GM12878 (cell line): ENCODE data around the gene UNC13D. TPM values are rescaled to one million over a fixed set of nuclear protein-coding genes. Genes with fewer than 3 reads are reported as not detected.

Source experiments
- ESRRA ChIP-seq: IDR thresholded peaks from 2 replicates; pipeline ENCODE4 v1.6.1; 2012; ENCODE audit warnings: mild to moderate bottlenecking, low read length, improper control_type of control experiment
- HSF1 ChIP-seq: fragments of 150-350 bp; IDR thresholded peaks from 2 replicates; pipeline ENCODE4 v1.6.1; 2014; ENCODE audit warnings: mild to moderate bottlenecking, low read depth, low read length
- SMARCA5 ChIP-seq: fragments of 450-650 bp; IDR thresholded peaks from 2 replicates; pipeline ENCODE4 v1.6.1; 2017; ENCODE audit warnings: mild to moderate bottlenecking
- TAF1 ChIP-seq: IDR thresholded peaks from 2 replicates; pipeline ENCODE4 v1.6.1; 2011; ENCODE audit warnings: mild to moderate bottlenecking, low read depth, low read length, borderline replicate concordance
- TCF3 ChIP-seq: IDR thresholded peaks from 2 replicates; pipeline ENCODE4 v1.6.1; 2012; ENCODE audit warnings: low read depth, mild to moderate bottlenecking, low read length, borderline replicate concordance; ENCODE audit not compliant: insufficient read depth
- polyA plus RNA-seq, 11 experiments: library from polyadenylated mRNA; depleted of rRNA in 4 of 11; unstranded in 6 of 11; stranded (reverse) in 5 of 11; fragments of >200 nt; fragmentation: Nextera tagmentation in 4 of 11; fragmentation: Illumina TruSeq in 1 of 11; extraction: Ambion mirVana in 4 of 11; extraction: Trizol in 1 of 11; gene quantifications; 1 replicate in 1 of 11; 2 replicates in 10 of 11; pipeline versions ENCODE4 v1.2.1 to v1.2.3, GENCODE V29; 2011 to 2016; ENCODE audit warnings: inconsistent platforms in 2 of 11, missing spikeins in 2 of 11, low read depth in 1 of 11
- total RNA-seq, 4 experiments: library from RNA; depleted of rRNA in 3 of 4; stranded (reverse); fragments of >200 nt in 3 of 4; fragmentation: Illumina TruSeq in 1 of 4; extraction: Trizol in 1 of 4; gene quantifications; 2 replicates each; pipeline versions ENCODE4 v1.2.1 to v1.2.3, GENCODE V29; 2013 to 2021
- TF ChIP-seq, protein P1 (sequence below): fragments of 450-650 bp; formaldehyde crosslinking; IDR thresholded peaks from 2 replicates; pipeline ENCODE4 v1.4.0; 2020; ENCODE audit warnings: mild to moderate bottlenecking, moderate library complexity
- TF ChIP-seq, protein P2 (sequence below): fragments of 450-650 bp; IDR thresholded peaks from 2 replicates; pipeline ENCODE4 v1.6.1; 2017; ENCODE audit warnings: mild to moderate bottlenecking

The UNC13D gene
- total and polyA plus RNA-seq, 10 of the 15 experiments (the other 5 are each of a cell fraction or from before 2014, with no cell fraction given), result 0.32 to 63.9 (median 25.2) TPM

- TF ChIP-seq HSF1 (no peak), TCF3 (no peak), TAF1 (no peak), SMARCA5 (no peak), ESRRA (no peak)
- TF ChIP-seq, protein P1, sequence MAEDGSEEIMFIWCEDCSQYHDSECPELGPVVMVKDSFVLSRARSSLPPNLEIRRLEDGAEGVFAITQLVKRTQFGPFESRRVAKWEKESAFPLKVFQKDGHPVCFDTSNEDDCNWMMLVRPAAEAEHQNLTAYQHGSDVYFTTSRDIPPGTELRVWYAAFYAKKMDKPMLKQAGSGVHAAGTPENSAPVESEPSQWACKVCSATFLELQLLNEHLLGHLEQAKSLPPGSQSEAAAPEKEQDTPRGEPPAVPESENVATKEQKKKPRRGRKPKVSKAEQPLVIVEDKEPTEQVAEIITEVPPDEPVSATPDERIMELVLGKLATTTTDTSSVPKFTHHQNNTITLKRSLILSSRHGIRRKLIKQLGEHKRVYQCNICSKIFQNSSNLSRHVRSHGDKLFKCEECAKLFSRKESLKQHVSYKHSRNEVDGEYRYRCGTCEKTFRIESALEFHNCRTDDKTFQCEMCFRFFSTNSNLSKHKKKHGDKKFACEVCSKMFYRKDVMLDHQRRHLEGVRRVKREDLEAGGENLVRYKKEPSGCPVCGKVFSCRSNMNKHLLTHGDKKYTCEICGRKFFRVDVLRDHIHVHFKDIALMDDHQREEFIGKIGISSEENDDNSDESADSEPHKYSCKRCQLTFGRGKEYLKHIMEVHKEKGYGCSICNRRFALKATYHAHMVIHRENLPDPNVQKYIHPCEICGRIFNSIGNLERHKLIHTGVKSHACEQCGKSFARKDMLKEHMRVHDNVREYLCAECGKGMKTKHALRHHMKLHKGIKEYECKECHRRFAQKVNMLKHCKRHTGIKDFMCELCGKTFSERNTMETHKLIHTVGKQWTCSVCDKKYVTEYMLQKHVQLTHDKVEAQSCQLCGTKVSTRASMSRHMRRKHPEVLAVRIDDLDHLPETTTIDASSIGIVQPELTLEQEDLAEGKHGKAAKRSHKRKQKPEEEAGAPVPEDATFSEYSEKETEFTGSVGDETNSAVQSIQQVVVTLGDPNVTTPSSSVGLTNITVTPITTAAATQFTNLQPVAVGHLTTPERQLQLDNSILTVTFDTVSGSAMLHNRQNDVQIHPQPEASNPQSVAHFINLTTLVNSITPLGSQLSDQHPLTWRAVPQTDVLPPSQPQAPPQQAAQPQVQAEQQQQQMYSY (CRISPR knock-in tag), result no peak
- TF ChIP-seq, protein P2, sequence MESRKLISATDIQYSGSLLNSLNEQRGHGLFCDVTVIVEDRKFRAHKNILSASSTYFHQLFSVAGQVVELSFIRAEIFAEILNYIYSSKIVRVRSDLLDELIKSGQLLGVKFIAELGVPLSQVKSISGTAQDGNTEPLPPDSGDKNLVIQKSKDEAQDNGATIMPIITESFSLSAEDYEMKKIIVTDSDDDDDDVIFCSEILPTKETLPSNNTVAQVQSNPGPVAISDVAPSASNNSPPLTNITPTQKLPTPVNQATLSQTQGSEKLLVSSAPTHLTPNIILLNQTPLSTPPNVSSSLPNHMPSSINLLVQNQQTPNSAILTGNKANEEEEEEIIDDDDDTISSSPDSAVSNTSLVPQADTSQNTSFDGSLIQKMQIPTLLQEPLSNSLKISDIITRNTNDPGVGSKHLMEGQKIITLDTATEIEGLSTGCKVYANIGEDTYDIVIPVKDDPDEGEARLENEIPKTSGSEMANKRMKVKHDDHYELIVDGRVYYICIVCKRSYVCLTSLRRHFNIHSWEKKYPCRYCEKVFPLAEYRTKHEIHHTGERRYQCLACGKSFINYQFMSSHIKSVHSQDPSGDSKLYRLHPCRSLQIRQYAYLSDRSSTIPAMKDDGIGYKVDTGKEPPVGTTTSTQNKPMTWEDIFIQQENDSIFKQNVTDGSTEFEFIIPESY, result no peak
Observed at GRCh38 chr17:75819678-75820077, 24.5 kb downstream of the UNC13D start (continued).
